ENCODE data around the gene ZC3HAV1.

GRCh38 chr7:139108266-139109187, 993 bp downstream of the ZC3HAV1 start:
- TF ChIP-seq ZNF274 (IDR thresholded peaks at IDR 0.05; ENCODE audit: low read depth, low read length): no peak
- no peak for TF ChIP-seq YY1 (IDR thresholded peaks at IDR 0.05; ENCODE audit: insufficient read depth, insufficient read length)
